Panc1 (cell line): ENCODE data around the gene STAC3. TPM values are rescaled to one million over a fixed set of nuclear protein-coding genes. Genes with fewer than 3 reads are reported as not detected.

Source experiments
- ATAC-seq: fragments of 200-7000 bp; cut with Tn5 transposase; 2 replicates; pipeline ENCODE4 v1.9.1; 2020; ENCODE audit warnings: mild to moderate bottlenecking, moderate library complexity
- BruUV-seq: library from RNA; stranded (reverse); fragments of 400-500 nt; replicated peaks from 2 replicates; lab custom pipeline; 2021; lab: Mats Ljungman, UMichigan
- CTCF ChIA-PET: fragments of 300-600 bp; sonication (Branson Sonifier 250); formaldehyde crosslinking; loops from one replicate; lab custom pipeline; 2022; ENCODE audit warnings: antibody characterized with exemption; lab: Charles Lee
- POLR2A ChIA-PET: fragments of 300-600 bp; sonication (Branson Sonifier 250); formaldehyde crosslinking; loops from one replicate; lab custom pipeline; 2022; ENCODE audit warnings: antibody characterized with exemption; lab: Charles Lee
- DNase-seq: peaks from one replicate; pipeline ENCODE4 v3.0.0-alpha.2; 2010; ENCODE audit warnings: low read depth, low spot score
- H3K27ac ChIP-seq: 2 replicates; pipeline ENCODE4 v1.5.1; 2011; ENCODE audit warnings: mild to moderate bottlenecking, low read length, inconsistent platforms
- H3K27me3 ChIP-seq: fragments of 200-500 bp; sonication (Bioruptor generic); 2 replicates; pipeline ENCODE4 v1.6.0; 2014; ENCODE audit warnings: low read length, inconsistent platforms; ENCODE audit not compliant: control insufficient read depth, insufficient read depth
- H3K36me3 ChIP-seq: fragments of 200-500 bp; sonication (Bioruptor generic); 2 replicates; pipeline ENCODE4 v1.5.1; 2014; ENCODE audit warnings: inconsistent platforms, mild to moderate bottlenecking, low read length, moderate library complexity; ENCODE audit not compliant: control insufficient read depth, insufficient read depth
- H3K4me1 ChIP-seq: 2 replicates; pipeline ENCODE4 v1.5.1; 2011; ENCODE audit warnings: inconsistent platforms, mild to moderate bottlenecking, low read length, moderate library complexity; ENCODE audit not compliant: control insufficient read depth, insufficient read depth
- H3K4me3 ChIP-seq, 2 experiments: 2 replicates each; pipeline ENCODE4 v1.5.1; 2011 to 2012; ENCODE audit warnings: low read depth in 2 of 2, low read length in 2 of 2, mild to moderate bottlenecking in 2 of 2, inconsistent platforms in 1 of 2, moderate library complexity in 1 of 2
- H3K9me3 ChIP-seq: fragments of 200-500 bp; sonication (Bioruptor generic); 2 replicates; pipeline ENCODE4 v1.5.1; 2014; ENCODE audit warnings: low read depth, mild to moderate bottlenecking, inconsistent platforms, low read length, moderate library complexity; ENCODE audit not compliant: control insufficient read depth, insufficient read depth
- CTCF ChIP-seq: fragments of 450-650 bp; IDR thresholded peaks from 2 replicates; pipeline ENCODE4 v1.5.1; 2017; ENCODE audit warnings: mild to moderate bottlenecking
- POLR2AphosphoS5 ChIP-seq: IDR thresholded peaks from 2 replicates; pipeline ENCODE4 v1.6.1; 2012; ENCODE audit warnings: mild to moderate bottlenecking, low read depth, low read length, moderate library complexity
- SIN3A ChIP-seq: IDR thresholded peaks from 2 replicates; pipeline ENCODE4 v1.6.1; 2012; ENCODE audit warnings: low read depth, mild to moderate bottlenecking, low read length, moderate library complexity, borderline replicate concordance; ENCODE audit not compliant: insufficient read depth
- TCF7L2 ChIP-seq: IDR thresholded peaks from 2 replicates; pipeline ENCODE4 v1.6.1; 2011; ENCODE audit warnings: mild to moderate bottlenecking, low read depth, low read length, inconsistent platforms
- in situ Hi-C: cut with HindIII; loops from 2 replicates; pipeline ENCODE4 v1.10.0; 2016; ENCODE audit warnings: low sequenced_read_pairs, low pct_unique_long_range_greater_than_20kb
- intact Hi-C: fragments of 100-400 bp; cut with micrococcal nuclease; formaldehyde crosslinking; loops from one replicate; pipeline ENCODE4 v1.10.0; 2022; ENCODE audit not compliant: unreplicated experiment
- total RNA-seq: library from RNA; stranded (reverse); gene quantifications from one replicate; pipeline ENCODE4 v1.2.1, GENCODE V29; 2021; ENCODE audit not compliant: unreplicated experiment
- TF ChIP-seq, protein P1 (sequence below), 2 experiments: IDR thresholded peaks; 2 replicates each; pipeline ENCODE4 v1.6.1; 2011 to 2012; ENCODE audit warnings: low read depth in 2 of 2, control low read depth in 1 of 2, low read length in 1 of 2, mild to moderate bottlenecking in 1 of 2, moderate library complexity in 1 of 2; ENCODE audit not compliant: insufficient read depth in 1 of 2

The STAC3 gene
- total RNA-seq, 1 experiment from 2014 or later, result 0.87 TPM

GRCh38 chr12:57273516-57273915, 22.5 kb upstream of the STAC3 start:
- Histone ChIP-seq H3K36me3 (0 out of 2 replicates have a peak, but pooled peaks cover under 1% of the 10 kb centered on the region), H3K27ac (no peak overlapping the region), H3K4me1 (no peaks in the 10 kb centered on the region), H3K4me3 (no peak overlapping the region), H3K9me3 (no peaks in the 10 kb centered on the region), H3K27me3 (no peaks in the 10 kb centered on the region)
- TF ChIP-seq SIN3A, result no peak
- TF ChIP-seq CTCF, result no peak
- no peak for TF ChIP-seq POLR2AphosphoS5
- TF ChIP-seq, protein P1, sequence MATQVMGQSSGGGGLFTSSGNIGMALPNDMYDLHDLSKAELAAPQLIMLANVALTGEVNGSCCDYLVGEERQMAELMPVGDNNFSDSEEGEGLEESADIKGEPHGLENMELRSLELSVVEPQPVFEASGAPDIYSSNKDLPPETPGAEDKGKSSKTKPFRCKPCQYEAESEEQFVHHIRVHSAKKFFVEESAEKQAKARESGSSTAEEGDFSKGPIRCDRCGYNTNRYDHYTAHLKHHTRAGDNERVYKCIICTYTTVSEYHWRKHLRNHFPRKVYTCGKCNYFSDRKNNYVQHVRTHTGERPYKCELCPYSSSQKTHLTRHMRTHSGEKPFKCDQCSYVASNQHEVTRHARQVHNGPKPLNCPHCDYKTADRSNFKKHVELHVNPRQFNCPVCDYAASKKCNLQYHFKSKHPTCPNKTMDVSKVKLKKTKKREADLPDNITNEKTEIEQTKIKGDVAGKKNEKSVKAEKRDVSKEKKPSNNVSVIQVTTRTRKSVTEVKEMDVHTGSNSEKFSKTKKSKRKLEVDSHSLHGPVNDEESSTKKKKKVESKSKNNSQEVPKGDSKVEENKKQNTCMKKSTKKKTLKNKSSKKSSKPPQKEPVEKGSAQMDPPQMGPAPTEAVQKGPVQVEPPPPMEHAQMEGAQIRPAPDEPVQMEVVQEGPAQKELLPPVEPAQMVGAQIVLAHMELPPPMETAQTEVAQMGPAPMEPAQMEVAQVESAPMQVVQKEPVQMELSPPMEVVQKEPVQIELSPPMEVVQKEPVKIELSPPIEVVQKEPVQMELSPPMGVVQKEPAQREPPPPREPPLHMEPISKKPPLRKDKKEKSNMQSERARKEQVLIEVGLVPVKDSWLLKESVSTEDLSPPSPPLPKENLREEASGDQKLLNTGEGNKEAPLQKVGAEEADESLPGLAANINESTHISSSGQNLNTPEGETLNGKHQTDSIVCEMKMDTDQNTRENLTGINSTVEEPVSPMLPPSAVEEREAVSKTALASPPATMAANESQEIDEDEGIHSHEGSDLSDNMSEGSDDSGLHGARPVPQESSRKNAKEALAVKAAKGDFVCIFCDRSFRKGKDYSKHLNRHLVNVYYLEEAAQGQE (IDR thresholded peaks at IDR 0.05; ENCODE audit: insufficient read depth in 1 of 2, low read depth in 2 of 2, low read length in 1 of 2), result no peak
- TF ChIP-seq TCF7L2, result no peak
- no TSS peak for BruUV-seq
- DNase-seq (no peak), ATAC-seq (no peak)
- POLR2A ChIA-PET, result no interaction called here
- intact Hi-C loops, result no loop called here
- CTCF ChIA-PET, result interaction anchor here (0.5 kb wide), 1 partner anchor 10 kb away, joined by 4 read pairs; no protein-coding TSS in a partner anchor
- in situ Hi-C loops, result no loop called here

DNA sequence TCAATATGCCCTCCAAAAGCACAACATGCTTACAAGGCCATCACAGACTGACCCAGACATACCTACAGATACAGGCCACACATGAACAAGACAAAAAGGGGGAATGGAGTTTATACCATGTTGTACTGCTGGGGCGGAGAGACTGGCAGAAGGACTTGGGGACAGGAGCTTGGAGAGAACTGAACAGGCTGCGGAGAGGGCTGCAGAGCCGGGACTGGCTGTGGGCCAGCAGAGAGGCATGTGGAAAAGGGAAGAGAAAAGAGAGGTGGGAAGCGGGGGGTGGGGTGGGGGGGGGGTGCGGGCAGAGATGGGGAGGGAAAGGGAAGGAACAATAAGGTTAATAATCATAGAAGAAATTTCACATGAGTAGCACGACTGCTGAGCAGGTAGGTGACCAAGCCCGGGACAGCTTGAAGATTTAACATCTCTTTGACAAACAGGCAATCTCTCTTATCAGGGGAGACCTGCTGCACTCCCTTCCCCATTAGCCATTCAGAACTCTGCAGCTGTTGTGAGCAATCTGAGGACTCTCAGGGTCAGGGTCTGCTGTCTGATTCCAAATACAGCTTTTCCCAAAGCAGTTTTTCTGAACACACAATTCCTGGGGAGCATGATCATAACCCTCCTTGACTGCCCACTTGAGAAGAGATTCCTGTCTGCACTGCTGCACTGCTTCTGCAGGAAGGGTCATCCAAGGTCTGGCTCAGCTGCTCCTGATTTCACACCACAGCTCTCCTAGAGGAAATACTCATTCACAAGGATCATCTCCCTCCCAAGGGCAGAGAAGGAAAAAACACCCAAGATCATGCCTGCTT, 21.6 kb upstream of the STAC3 start:
- intact Hi-C loops, result no loop called here
- ATAC-seq (no peak), DNase-seq (no peak)
- H3K27me3 ChIP-seq, result no peaks in the 10 kb centered on the region
- in situ Hi-C loops, result no loop called here
- BruUV-seq, result no TSS peak
- TF ChIP-seq, protein P1 (IDR thresholded peaks at IDR 0.05; ENCODE audit: insufficient read depth in 1 of 2, low read depth in 2 of 2, low read length in 1 of 2), result no peak
- TF ChIP-seq SIN3A, result no peak
- no peak for TF ChIP-seq TCF7L2
- TF ChIP-seq CTCF, result no peak
- no peak for TF ChIP-seq POLR2AphosphoS5
- POLR2A ChIA-PET, result no interaction called here
- no peaks in the 10 kb centered on the region for H3K4me1 ChIP-seq
- no peaks in the 10 kb centered on the region for H3K9me3 ChIP-seq
- H3K27ac ChIP-seq, result no peak overlapping the region
- H3K4me3 ChIP-seq, result no peak overlapping the region
- CTCF ChIA-PET, result interaction anchor here (0.5 to 1.1 kb wide), 3 partner anchors 9 to 182 kb away, joined by 3 to 4 read pairs (median 3); no protein-coding TSS in a partner anchor
- peaks cover 8% of the 10 kb centered on the region for H3K36me3 ChIP-seq
